Forelimb muscle (tissue), 1 donor: ENCODE measurements around the gene FYTTD1. TPM values are rescaled to one million over a fixed set of nuclear protein-coding genes. Genes with fewer than 3 reads are reported as not detected.

Source experiments
- DNase-seq: peaks from one replicate; pipeline ENCODE4 v3.0.0-alpha.2; 2013; ENCODE audit warnings: low read depth
- polyA plus RNA-seq: library from polyadenylated mRNA; unstranded; fragments of 120-200 nt; gene quantifications from one replicate; pipeline ENCODE4 v1.2.1, GENCODE V29; 2013; ENCODE audit not compliant: insufficient read length

The FYTTD1 gene
- polyA plus RNA-seq, 1 donor: 71.9 TPM

GRCh38 chr3:197833930-197834715 lies 84.4 kb downstream of the FYTTD1 start:
- DNase-seq: no peak

GRCh38 chr3:197835509-197835908 lies 85.8 kb downstream of the FYTTD1 start:
- no peak for DNase-seq

DNA sequence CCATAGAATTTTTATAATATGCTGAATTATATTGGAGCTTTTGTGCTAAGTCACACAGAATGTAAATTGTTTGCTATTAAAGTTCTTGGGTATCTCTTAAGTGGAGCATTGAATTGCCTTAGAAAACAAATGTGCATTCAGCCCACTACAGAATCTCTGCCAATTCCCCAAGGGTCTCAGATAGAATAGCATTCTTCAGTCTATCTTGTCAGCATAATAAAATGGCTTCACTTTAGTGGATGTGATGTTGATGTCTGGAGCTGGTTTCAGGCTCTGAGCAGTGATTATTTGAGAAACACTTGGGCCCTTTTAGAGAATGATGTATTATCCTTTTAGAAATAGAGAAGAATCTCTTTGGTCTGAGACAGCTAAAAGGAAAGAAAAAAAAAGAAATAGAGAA lies 86.6 kb downstream of the FYTTD1 start:
- no peak for DNase-seq

Other genes with a start within 250 kb of the FYTTD1 start
- 4.1 TPM for gene BDH1, start 193.9 kb upstream of the FYTTD1 start, polyA plus RNA-seq
- gene RUBCN, start 13.0 kb upstream of the FYTTD1 start, polyA plus RNA-seq: 10.5 TPM
- 28.4 TPM for gene LRCH3, start 41.4 kb downstream of the FYTTD1 start, polyA plus RNA-seq
- gene RPL35A, start 200.3 kb downstream of the FYTTD1 start, polyA plus RNA-seq: 1,909 TPM
- gene LMLN, start 210.3 kb downstream of the FYTTD1 start, polyA plus RNA-seq: 3.4 TPM